Adrenal gland (tissue), 12 donors: ENCODE results near the gene LRP1-AS. TPM values are rescaled to one million over a fixed set of nuclear protein-coding genes. Genes with fewer than 3 reads are reported as not detected.

Experiments
- DNase-seq, 7 donors: peaks; one replicate each; pipeline ENCODE4 v3.0.0-alpha.2; 2019 to 2020
- H3K27ac ChIP-seq, 5 donors: fragments of 200-600 bp; sonication (generic) in 4 of 5; 1 replicate in 3 of 5; 2 replicates in 2 of 5; pipeline versions ENCODE4 v1.5.1 to v1.8.0; 2016 to 2020; ENCODE audit warnings: mild to moderate bottlenecking in 1 of 5
- H3K27me3 ChIP-seq: fragments of 200-600 bp; 2 replicates; pipeline ENCODE4 v1.8.0; 2021
- H3K36me3 ChIP-seq, 2 donors: fragments of 200-600 bp; replicated peaks in 1 of 2; 1 replicate in 1 of 2; 2 replicates in 1 of 2; pipeline versions ENCODE4 v1.5.1 to v1.8.0; 2018 to 2022
- H3K4me1 ChIP-seq, 2 donors: fragments of 200-600 bp; replicated peaks in 1 of 2; 1 replicate in 1 of 2; 2 replicates in 1 of 2; pipeline versions ENCODE4 v1.5.1 to v1.8.0; 2018 to 2021
- H3K4me3 ChIP-seq, 4 donors: fragments of 200-600 bp; sonication (generic) in 3 of 4; one replicate each; pipeline ENCODE4 v1.5.1; 2016 to 2018
- H3K9me3 ChIP-seq, 3 donors: fragments of 200-600 bp; sonication (generic) in 1 of 3; replicated peaks in 1 of 3; 1 replicate in 2 of 3; 2 replicates in 1 of 3; pipeline versions ENCODE4 v1.5.1 to v1.8.0; 2016 to 2021
- POLR2A ChIP-seq, 2 donors: fragments of 450-650 bp; IDR thresholded peaks; one replicate each; pipeline ENCODE4 v1.6.1; 2017; ENCODE audit warnings: antibody characterized with exemption in 2 of 2, mild to moderate bottlenecking in 2 of 2, moderate library complexity in 1 of 2
- WGBS, 4 donors: extraction: QIAGEN DNeasy Blood & Tissue Kit in 2 of 4; methylation state at CpG; one replicate each; pipeline versions ENCODE4 v1.1.5 to v1.1.7; 2013 to 2017; 5-methylcytosine and 5-hydroxymethylcytosine counted together
- intact Hi-C, 2 donors: fragments of 100-400 bp; cut with DNase I; formaldehyde crosslinking; loops; one replicate each; pipeline versions ENCODE4 v1.14.1 to v1.15.0; 2022 to 2023
- microRNA counts, 2 donors: library from miRNA; unstranded; fragments of <30 nt; microRNA quantifications; one replicate each; lab custom pipeline; 2016
- microRNA-seq, 3 donors: library from miRNA; unstranded; fragments of <30 nt; microRNA quantifications; one replicate each; pipeline ENCODE4, GENCODE V29; 2017 to 2020
- polyA plus RNA-seq, 3 donors: library from polyadenylated mRNA; stranded (reverse); fragments of 200-250 nt in 2 of 3; fragments of 350-450 nt in 1 of 3; fragmentation: Illumina TruSeq in 1 of 3; extraction: RNeasy Lipid Tissue Mini Kit (QIAGEN cat#74804) in 1 of 3; gene quantifications; one replicate each; pipeline ENCODE4 v1.2.3, GENCODE V29; 2013 to 2014
- small RNA-seq, 2 donors: library from RNA; depleted of rRNA; stranded (forward); fragments of <200 nt; gene quantifications; one replicate each; pipeline ENCODE3, GENCODE V24; 2016
- total RNA-seq, 9 donors: library from RNA; depleted of rRNA in 4 of 9; stranded (reverse); fragments of >200 nt in 4 of 9; fragments of 120-200 nt in 1 of 9; fragmentation: NEBNext Ultra II Directional in 1 of 9; extraction: Animal tissue kit (Norgen Biotek cat#: 25700) in 1 of 9; gene quantifications; one replicate each; pipeline versions ENCODE4 v1.1.0 to v1.2.4, GENCODE V29; 2013 to 2023
- TF ChIP-seq, protein P1 (sequence below), 6 experiments: fragments of 450-650 bp in 4 of 6; fragments of 200-600 bp in 2 of 6; sonication (generic) in 1 of 6; IDR thresholded peaks; 1 replicate in 5 of 6; 2 replicates in 1 of 6; pipeline versions ENCODE4 v1.5.1 to v1.8.0; 2016 to 2021; ENCODE audit warnings: antibody characterized with exemption in 6 of 6, mild to moderate bottlenecking in 2 of 6, moderate library complexity in 1 of 6
- donor health status: healthy with polysubstance abuse.
- donor health status: Bipolar disorder and iron deficiency.
- donor health status: DM: yes; HTN: yes; CAD: no.
- donor health status: DM: no; HTN: no; CAD: no.
- donor health status: DM: no; HTN: no; CAD: no.
- donor health status: DM: yes; HTN: yes; CAD: no.

Gene LRP1-AS
- total and polyA plus RNA-seq, 12 donors: not detected

DNA sequence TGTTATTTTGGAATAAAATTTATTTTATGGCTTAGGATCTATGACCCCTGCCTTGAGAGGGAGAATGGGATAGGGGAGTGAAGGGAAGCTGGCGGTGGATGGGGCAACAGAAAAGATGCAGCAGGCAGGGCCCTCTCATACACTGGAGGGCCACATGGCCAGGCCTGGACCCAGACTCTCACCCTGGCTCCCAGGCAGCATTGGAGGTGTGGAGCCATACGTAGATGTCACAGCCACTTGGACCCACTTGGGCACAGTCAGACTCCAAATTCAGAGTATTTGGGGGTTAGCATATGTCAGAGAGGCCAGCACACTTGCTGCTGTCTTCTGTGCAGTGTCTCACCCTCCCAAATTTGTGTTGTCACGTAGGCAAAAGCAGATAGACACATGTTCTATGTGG is 52.0 kb downstream of the LRP1-AS start:
- Histone ChIP-seq H3K4me1 (peaks cover 8 to 37% of the 10 kb centered on the region in 2 donors), H3K36me3 (peaks cover 0 to 86% of the 10 kb centered on the region in 2 donors), H3K9me3 (no peaks in the 10 kb centered on the region), H3K27me3 (no peaks in the 10 kb centered on the region), H3K27ac (peak overlapping the region in 1 of 5 donors; percentile 50), H3K4me3 (no peak overlapping the region)
- 83 to 100% (median 92%) methylated on average over 3 of the region's 3 CpGs for whole genome bisulfite sequencing, 4 donors
- DNase-seq: peak in 2 of 7 donors; percentile 9 to 23
- TF ChIP-seq, protein P1, sequence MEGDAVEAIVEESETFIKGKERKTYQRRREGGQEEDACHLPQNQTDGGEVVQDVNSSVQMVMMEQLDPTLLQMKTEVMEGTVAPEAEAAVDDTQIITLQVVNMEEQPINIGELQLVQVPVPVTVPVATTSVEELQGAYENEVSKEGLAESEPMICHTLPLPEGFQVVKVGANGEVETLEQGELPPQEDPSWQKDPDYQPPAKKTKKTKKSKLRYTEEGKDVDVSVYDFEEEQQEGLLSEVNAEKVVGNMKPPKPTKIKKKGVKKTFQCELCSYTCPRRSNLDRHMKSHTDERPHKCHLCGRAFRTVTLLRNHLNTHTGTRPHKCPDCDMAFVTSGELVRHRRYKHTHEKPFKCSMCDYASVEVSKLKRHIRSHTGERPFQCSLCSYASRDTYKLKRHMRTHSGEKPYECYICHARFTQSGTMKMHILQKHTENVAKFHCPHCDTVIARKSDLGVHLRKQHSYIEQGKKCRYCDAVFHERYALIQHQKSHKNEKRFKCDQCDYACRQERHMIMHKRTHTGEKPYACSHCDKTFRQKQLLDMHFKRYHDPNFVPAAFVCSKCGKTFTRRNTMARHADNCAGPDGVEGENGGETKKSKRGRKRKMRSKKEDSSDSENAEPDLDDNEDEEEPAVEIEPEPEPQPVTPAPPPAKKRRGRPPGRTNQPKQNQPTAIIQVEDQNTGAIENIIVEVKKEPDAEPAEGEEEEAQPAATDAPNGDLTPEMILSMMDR (IDR thresholded peaks at IDR 0.05): no peak
- no peak for TF ChIP-seq POLR2A (IDR thresholded peaks at IDR 0.05)
- intact Hi-C loops: no loop called here

MicroRNAs within 50 kb of the gene (microRNA counts, 767-probe panel; counts per million panel counts)
- microRNA hsa-miR-1228-3p (lab: Ali Mortazavi, UCI): 0 counts per million in 2 donors

Small RNAs within 50 kb of the gene (microRNA-seq; reads per million reads assigned to microRNA genes)
- gene MIR1228: 2.2 to 6.5 (median 5.0) reads per million in 3 donors

Small RNAs within 50 kb of the gene (small RNA-seq; reads per million reads assigned to genes)
- gene MIR1228: 0.08 to 0.36 reads per million in 2 donors

Other genes with a start within 250 kb of the LRP1-AS start
- gene SDR9C7, start 213.2 kb downstream of the LRP1-AS start, total RNA-seq: under 1 TPM in 1 of 9 donors, not detected in 8; 0.06 TPM
- not detected for gene SDR9C7, start 213.2 kb downstream of the LRP1-AS start, polyA plus RNA-seq
- gene RDH16, start 190.0 kb downstream of the LRP1-AS start, total RNA-seq: under 1 TPM in 8 of 9 donors, not detected in 1; 0.32 to 0.72 (median 0.49) TPM
- 1 to 10 TPM in 1 of 3 donors, under 1 TPM in 2; 0.05 to 1.1 (median 0.61) TPM for gene RDH16, start 190.0 kb downstream of the LRP1-AS start, polyA plus RNA-seq
- 1 to 10 TPM; 3.2 to 6.0 (median 4.3) TPM for gene ZBTB39, start 141.1 kb downstream of the LRP1-AS start, total RNA-seq
- gene ZBTB39, start 141.1 kb downstream of the LRP1-AS start, polyA plus RNA-seq: 1 to 10 TPM; 1.4 to 2.7 (median 1.5) TPM
- gene TAC3, start 131.1 kb downstream of the LRP1-AS start, total RNA-seq: under 1 TPM in 2 of 9 donors, not detected in 7; 0.39 to 0.46 TPM
- gene TAC3, start 131.1 kb downstream of the LRP1-AS start, polyA plus RNA-seq: 1 to 10 TPM in 1 of 3 donors, not detected in 2; 1.1 TPM
- 1 to 10 TPM in 3 of 9 donors, under 1 TPM in 5, not detected in 1; under 0.01 to 1.6 (median 0.43) TPM for gene MYO1A, start 97.5 kb downstream of the LRP1-AS start, total RNA-seq
- under 1 TPM; 0.46 to 0.88 (median 0.64) TPM for gene MYO1A, start 97.5 kb downstream of the LRP1-AS start, polyA plus RNA-seq
- 10 to 100 TPM in 4 of 9 donors, 1 to 10 TPM in 5; 5.8 to 16.4 (median 10.0) TPM for gene NEMP1, start 68.8 kb downstream of the LRP1-AS start, total RNA-seq
- gene NEMP1, start 68.8 kb downstream of the LRP1-AS start, polyA plus RNA-seq: 1 to 10 TPM; 2.7 to 5.7 (median 3.1) TPM
- gene NAB2, start 58.5 kb downstream of the LRP1-AS start, total RNA-seq: 10 to 100 TPM; 11.4 to 36.0 (median 18.1) TPM
- gene NAB2, start 58.5 kb downstream of the LRP1-AS start, polyA plus RNA-seq: 10 to 100 TPM in 2 of 3 donors, 1 to 10 TPM in 1; 9.4 to 64.6 (median 56.9) TPM
- 100 to 1,000 TPM in 8 of 9 donors, 10 to 100 TPM in 1; 71.9 to 227 (median 153) TPM for gene STAT6, start 36.3 kb downstream of the LRP1-AS start, total RNA-seq
- gene STAT6, start 36.3 kb downstream of the LRP1-AS start, polyA plus RNA-seq: 100 to 1,000 TPM; 102 to 321 (median 177) TPM
- gene LRP1, start 19.1 kb downstream of the LRP1-AS start, total RNA-seq: 100 to 1,000 TPM in 8 of 9 donors, 10 to 100 TPM in 1; 18.4 to 307 (median 159) TPM
- 10 to 100 TPM; 21.2 to 81.0 (median 59.2) TPM for gene LRP1, start 19.1 kb downstream of the LRP1-AS start, polyA plus RNA-seq
- 1 to 10 TPM in 1 of 9 donors, under 1 TPM in 5, not detected in 3; 0.06 to 3.7 (median 0.36) TPM for gene NXPH4, start 69.2 kb upstream of the LRP1-AS start, total RNA-seq
- gene NXPH4, start 69.2 kb upstream of the LRP1-AS start, polyA plus RNA-seq: 1 to 10 TPM in 2 of 3 donors, under 1 TPM in 1; 0.62 to 1.7 (median 1.2) TPM
- gene SHMT2, start 82.1 kb upstream of the LRP1-AS start, total RNA-seq: 10 to 100 TPM; 50.5 to 94.7 (median 70.9) TPM
- gene SHMT2, start 82.1 kb upstream of the LRP1-AS start, polyA plus RNA-seq: 10 to 100 TPM; 25.2 to 43.0 (median 29.0) TPM
- 1 to 10 TPM in 8 of 9 donors, under 1 TPM in 1; 0.30 to 4.1 (median 2.4) TPM for gene STAC3, start 103.6 kb upstream of the LRP1-AS start, total RNA-seq
- 10 to 100 TPM in 1 of 3 donors, 1 to 10 TPM in 2; 2.0 to 10.5 (median 4.5) TPM for gene STAC3, start 103.6 kb upstream of the LRP1-AS start, polyA plus RNA-seq